GM10266 (cell line): ENCODE results near the gene GPR25.

Experiments
- DNase-seq: peaks from one replicate; pipeline ENCODE4 v3.0.0; 2012; ENCODE audit errors: extremely low spot score
- TF ChIP-seq, protein P1 (sequence below): IDR thresholded peaks from 2 replicates; pipeline ENCODE4 v1.5.1; 2012; ENCODE audit warnings: mild to moderate bottlenecking, low read depth; ENCODE audit not compliant: control insufficient read depth, insufficient read depth; ENCODE audit errors: missing control alignments

GPR25 gene

DNA sequence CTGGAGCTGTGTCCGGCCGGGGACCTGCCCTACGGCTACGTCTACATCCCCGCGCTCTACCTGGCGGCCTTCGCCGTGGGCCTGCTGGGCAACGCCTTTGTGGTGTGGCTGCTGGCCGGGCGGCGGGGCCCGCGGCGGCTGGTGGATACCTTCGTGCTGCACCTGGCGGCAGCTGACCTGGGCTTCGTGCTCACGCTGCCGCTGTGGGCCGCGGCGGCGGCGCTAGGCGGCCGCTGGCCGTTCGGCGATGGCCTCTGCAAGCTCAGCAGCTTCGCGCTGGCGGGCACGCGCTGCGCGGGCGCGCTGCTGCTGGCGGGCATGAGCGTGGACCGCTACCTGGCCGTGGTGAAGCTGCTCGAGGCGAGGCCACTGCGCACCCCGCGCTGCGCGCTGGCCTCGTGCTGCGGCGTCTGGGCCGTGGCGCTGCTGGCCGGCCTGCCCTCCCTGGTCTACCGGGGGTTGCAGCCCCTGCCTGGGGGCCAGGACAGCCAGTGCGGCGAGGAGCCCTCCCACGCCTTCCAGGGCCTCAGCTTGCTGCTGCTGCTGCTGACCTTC lies 412 bp downstream of the GPR25 start:
- TF ChIP-seq, protein P1, sequence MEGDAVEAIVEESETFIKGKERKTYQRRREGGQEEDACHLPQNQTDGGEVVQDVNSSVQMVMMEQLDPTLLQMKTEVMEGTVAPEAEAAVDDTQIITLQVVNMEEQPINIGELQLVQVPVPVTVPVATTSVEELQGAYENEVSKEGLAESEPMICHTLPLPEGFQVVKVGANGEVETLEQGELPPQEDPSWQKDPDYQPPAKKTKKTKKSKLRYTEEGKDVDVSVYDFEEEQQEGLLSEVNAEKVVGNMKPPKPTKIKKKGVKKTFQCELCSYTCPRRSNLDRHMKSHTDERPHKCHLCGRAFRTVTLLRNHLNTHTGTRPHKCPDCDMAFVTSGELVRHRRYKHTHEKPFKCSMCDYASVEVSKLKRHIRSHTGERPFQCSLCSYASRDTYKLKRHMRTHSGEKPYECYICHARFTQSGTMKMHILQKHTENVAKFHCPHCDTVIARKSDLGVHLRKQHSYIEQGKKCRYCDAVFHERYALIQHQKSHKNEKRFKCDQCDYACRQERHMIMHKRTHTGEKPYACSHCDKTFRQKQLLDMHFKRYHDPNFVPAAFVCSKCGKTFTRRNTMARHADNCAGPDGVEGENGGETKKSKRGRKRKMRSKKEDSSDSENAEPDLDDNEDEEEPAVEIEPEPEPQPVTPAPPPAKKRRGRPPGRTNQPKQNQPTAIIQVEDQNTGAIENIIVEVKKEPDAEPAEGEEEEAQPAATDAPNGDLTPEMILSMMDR = no peak
- DNase-seq = no peak

DNA sequence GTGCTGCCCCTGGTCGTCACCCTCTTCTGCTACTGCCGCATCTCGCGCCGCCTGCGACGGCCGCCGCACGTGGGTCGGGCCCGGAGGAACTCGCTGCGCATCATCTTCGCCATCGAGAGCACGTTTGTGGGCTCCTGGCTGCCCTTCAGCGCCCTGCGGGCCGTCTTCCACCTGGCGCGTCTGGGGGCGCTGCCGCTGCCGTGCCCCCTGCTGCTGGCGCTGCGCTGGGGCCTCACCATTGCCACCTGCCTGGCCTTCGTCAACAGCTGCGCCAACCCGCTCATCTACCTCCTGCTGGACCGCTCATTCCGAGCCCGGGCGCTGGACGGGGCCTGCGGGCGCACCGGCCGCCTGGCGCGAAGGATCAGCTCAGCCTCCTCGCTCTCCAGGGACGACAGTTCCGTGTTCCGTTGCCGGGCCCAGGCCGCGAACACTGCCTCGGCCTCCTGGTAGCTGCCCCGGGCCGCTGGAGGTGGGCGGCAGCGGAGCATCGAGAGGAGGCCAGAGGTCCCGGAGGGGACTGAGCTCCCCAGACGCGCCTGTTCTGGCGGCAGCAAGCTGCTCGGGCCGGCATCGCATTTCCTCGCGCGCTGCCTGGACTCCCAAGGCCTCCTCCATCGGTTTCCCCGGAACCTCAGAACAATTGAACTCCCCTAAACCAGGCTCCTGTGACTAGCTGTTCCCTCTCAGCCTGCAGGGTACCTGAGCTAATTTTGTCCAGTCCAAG lies 1.1 kb downstream of the GPR25 start:
- TF ChIP-seq, protein P1 = peak; percentile 34
- no peak for DNase-seq

DNA sequence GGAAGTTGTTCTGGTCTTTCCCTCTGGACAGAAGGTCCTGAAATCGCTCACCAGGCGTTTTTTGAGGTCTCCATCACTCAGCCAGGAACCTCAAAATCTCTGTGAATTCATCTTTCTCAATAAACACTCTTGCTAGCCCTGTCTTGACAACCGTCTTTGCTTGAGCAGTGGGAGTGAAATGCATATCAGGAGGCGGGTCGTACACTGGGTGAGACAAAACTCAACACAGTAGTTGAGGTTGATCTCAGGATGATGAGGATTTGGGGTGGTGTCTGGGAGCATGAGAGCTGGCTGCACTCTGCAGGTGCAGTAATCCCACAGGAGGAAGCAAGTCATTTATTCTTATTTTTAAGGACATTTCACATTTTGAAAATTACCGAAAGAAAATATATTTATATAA lies 1.9 kb downstream of the GPR25 start:
- DNase-seq = no peak
- TF ChIP-seq, protein P1 = no peak

DNA sequence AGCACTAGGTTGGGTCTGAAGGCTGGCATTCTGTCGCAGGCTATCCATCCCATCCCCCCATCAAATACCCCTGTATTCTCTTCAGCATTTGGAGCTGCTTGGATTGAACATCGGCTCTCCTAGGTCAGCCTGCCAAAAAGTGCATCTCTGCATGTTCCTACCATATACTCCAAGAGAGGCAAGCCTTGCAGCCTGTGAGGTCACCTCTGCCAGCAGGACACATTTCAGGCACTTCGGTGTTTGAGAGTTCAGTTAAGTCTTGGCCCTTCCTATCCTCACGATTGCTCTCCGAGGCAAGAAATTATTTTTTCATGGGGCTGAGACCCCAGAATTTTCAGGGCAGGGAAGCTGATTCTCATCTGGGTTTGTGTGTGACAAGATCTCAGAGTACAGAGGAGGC lies 2.6 kb downstream of the GPR25 start:
- TF ChIP-seq, protein P1 = no peak
- no peak for DNase-seq

DNA sequence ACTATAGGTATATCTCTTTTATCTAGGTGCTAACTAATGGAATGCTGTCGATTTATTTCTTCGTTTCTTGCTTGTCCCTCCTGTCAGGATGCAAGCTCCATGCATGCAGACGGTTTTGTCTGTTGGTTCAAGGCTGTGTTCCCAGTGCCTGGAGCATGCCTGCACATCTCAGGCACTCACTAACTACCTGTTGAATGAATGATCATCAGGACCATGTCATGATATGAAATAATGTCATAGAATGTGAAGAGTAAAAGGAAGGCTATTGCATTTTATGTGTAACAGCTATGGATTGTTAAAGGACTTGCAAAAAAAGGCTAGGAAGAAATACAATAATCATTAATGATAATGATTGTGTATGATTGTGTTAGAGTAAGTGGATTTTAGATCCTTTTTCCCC lies 4.2 kb downstream of the GPR25 start:
- TF ChIP-seq, protein P1 = no peak

DNA sequence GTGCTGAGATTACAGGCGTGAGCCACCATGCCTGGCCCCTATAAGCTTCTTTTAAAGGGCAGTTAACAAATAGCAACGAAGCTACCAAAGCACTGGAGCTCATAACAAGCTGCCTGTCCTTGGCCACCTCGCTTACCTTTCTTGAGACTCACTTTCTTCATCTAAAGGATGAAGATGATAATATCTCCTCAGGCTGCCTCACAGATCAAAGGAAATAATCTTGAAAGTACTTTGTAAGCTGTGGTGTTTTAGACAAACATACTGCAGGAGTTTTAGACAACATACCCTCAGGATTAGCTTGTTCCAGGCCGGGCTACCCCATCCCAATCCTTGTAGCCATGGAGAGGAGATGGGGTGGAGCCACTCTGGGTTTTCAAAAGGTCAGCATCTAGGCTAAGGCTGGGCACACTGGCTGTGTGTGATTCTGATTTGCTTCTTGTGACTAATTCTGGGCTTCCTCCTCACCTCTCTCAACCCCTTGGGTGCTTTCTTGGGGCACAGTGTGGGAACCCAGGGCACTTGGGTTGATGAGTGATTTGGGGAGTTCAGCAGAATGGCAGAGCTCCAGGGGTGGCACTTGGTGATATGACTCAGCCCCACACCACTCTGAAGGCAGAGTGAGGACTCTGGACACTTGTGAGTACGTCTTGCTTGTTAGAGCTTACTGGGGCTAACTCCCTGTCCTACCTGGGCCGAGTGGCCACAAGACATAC lies 5.2 kb downstream of the GPR25 start:
- TF ChIP-seq, protein P1 = no peak
- DNase-seq = peak; percentile 21

More for the DNA sequence above, 4.2 kb downstream of the GPR25 start:
- DNase-seq = no peak

DNA sequence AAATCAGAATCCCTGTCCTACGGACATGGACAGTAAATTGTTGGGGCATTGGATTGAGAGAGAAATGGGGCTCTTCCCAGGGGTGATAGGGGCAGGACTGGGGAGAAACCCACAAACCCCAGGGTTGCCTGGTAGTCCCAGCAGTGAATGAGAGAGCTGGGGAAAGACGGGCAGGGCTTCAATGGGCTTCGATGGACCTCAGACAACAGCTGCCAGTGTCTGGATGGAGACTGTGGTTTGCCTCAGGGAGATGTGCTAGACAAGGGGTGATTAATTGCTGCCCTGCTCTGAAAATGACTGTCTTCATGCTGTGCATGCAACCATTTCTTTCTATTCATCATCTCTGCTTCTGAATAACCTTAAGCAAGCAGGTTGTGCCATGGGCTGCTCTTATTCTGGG lies 7.4 kb downstream of the GPR25 start:
- DNase-seq = peak; percentile 26
- TF ChIP-seq, protein P1 = no peak
